ENCODE data around the gene AP5S1. TPM values are rescaled to one million over a fixed set of nuclear protein-coding genes. Genes with fewer than 3 reads are reported as not detected.

The AP5S1 gene
- total and polyA plus RNA-seq, 10 of the 15 experiments (the other 5 are each of a cell fraction or from before 2014, with no cell fraction given), result 3.8 to 13.2 (median 7.8) TPM

GRCh38 chr20:3865887-3866407 lies 45.6 kb downstream of the AP5S1 start:
- 99% methylated on average over 14 of the region's 14 CpGs for WGBS (ENCODE audit: insufficient coverage, insufficient replicate concordance, low lambda C conversion rate, missing lambda C conversion rate)
- ChIA-PET RAD21 (ENCODE audit: unreplicated experiment) (no interaction called here), CTCF (interaction anchor here (1.4 kb wide), 1 partner anchor 112 kb away, joined by 3 read pairs; no protein-coding TSS in a partner anchor), POLR2A (no interaction called here), SMC1A (ENCODE audit: uncharacterized antibody, unreplicated experiment) (no interaction called here)
- no peaks in the 10 kb centered on the region for H3K79me2 ChIP-seq (ENCODE audit: control insufficient read depth, insufficient read depth, low read length)
- H3K27me3 ChIP-seq (replicated peaks in 1 of 2; ENCODE audit: control insufficient read depth in 2 of 2, insufficient read depth in 2 of 2, low read length in 1 of 2), result no peaks in the 10 kb centered on the region
- DNase-seq (ENCODE audit: low read depth, low spot score) (no peak), ATAC-seq (no peak), FAIRE-seq (no peak)
- intact Hi-C loops (cut with micrococcal nuclease; ENCODE audit: unreplicated experiment), result no loop called here
- no peak overlapping the region for H3K27ac ChIP-seq (ENCODE audit: control insufficient read depth, insufficient read depth)
- no peaks in the 10 kb centered on the region; the same call in 1 of the 2 replicates for H3K4me1 ChIP-seq (ENCODE audit: control insufficient read depth, insufficient read depth, low read length)
- in situ Hi-C loops (cut with MboI), result no loop called here
- H3K36me3 ChIP-seq (ENCODE audit: control insufficient read depth in 2 of 2, insufficient read depth in 2 of 2, low read length in 1 of 2), result peaks cover 33 to 36% of the 10 kb centered on the region in 2 experiments
- H3K9me3 ChIP-seq (replicated peaks; ENCODE audit: control insufficient read depth, insufficient read depth, low read length), result peaks cover 1% of the 10 kb centered on the region; the same call in 1 of the 3 replicates
- no peak overlapping the region for H3K4me3 ChIP-seq
- BruUV-seq (replicated peaks), result no TSS peak
- TF ChIP-seq YBX1 (IDR thresholded peaks at IDR 0.05) (no peak), USF2 (IDR thresholded peaks at IDR 0.05; ENCODE audit: borderline replicate concordance, low read depth, low read length) (no peak)
- H3K4me2 ChIP-seq (ENCODE audit: control insufficient read depth, insufficient read depth), result no peak overlapping the region
- no peak overlapping the region for H2AFZ ChIP-seq (ENCODE audit: control insufficient read depth, low read depth, low read length)
- H3K9ac ChIP-seq (ENCODE audit: control insufficient read depth, insufficient read depth, low read length), result no peak overlapping the region
- no peaks in the 10 kb centered on the region for H4K20me1 ChIP-seq (ENCODE audit: control insufficient read depth, insufficient read depth)

- 83% methylated on average over 3 of the region's 3 CpGs for WGBS (ENCODE audit: insufficient coverage, insufficient replicate concordance, low lambda C conversion rate, missing lambda C conversion rate)
- DNase-seq (ENCODE audit: low read depth, low spot score) (no peak), FAIRE-seq (no peak), ATAC-seq (no peak)
- no peaks in the 10 kb centered on the region for H3K27me3 ChIP-seq (replicated peaks in 1 of 2; ENCODE audit: control insufficient read depth in 2 of 2, insufficient read depth in 2 of 2, low read length in 1 of 2)
- no TSS peak for BruUV-seq (replicated peaks)
- no peak overlapping the region for H3K4me2 ChIP-seq (ENCODE audit: control insufficient read depth, insufficient read depth)
- RAD21 ChIA-PET (ENCODE audit: unreplicated experiment), result no interaction called here
- H3K9ac ChIP-seq (ENCODE audit: control insufficient read depth, insufficient read depth, low read length), result no peak overlapping the region
- peaks cover 30 to 33% of the 10 kb centered on the region in 2 experiments for H3K36me3 ChIP-seq (ENCODE audit: control insufficient read depth in 2 of 2, insufficient read depth in 2 of 2, low read length in 1 of 2)
- H4K20me1 ChIP-seq (ENCODE audit: control insufficient read depth, insufficient read depth), result no peaks in the 10 kb centered on the region
- H2AFZ ChIP-seq (ENCODE audit: control insufficient read depth, low read depth, low read length), result no peak overlapping the region
- CTCF ChIA-PET, result interaction anchor here (1.3 to 1.5 kb wide), 3 partner anchors 9 to 113 kb away, joined by 3 to 4 read pairs (median 3); no protein-coding TSS in a partner anchor
- no peak for TF ChIP-seq IRF4 (IDR thresholded peaks at IDR 0.05; ENCODE audit: low read depth, low read length)
- no peak for TF ChIP-seq RB1 (IDR thresholded peaks at IDR 0.05; ENCODE audit: borderline replicate concordance)
- TF ChIP-seq YBX1 (IDR thresholded peaks at IDR 0.05), result no peak
- TF ChIP-seq MTA3 (IDR thresholded peaks at IDR 0.05; ENCODE audit: borderline replicate concordance, low read length), result no peak
- TF ChIP-seq PAX8 (IDR thresholded peaks at IDR 0.05), result no peak
- TF ChIP-seq SP1 (IDR thresholded peaks at IDR 0.05; ENCODE audit: low read depth, low read length), result no peak
- no peak for TF ChIP-seq CHD1 (IDR thresholded peaks at IDR 0.05; ENCODE audit: low read depth, low read length)
- TF ChIP-seq BRCA1 (IDR thresholded peaks at IDR 0.05; ENCODE audit: low read depth, low read length), result no peak
- no peak for TF ChIP-seq GABPA (IDR thresholded peaks at IDR 0.05; ENCODE audit: low read depth)
- SMC1A ChIA-PET (ENCODE audit: uncharacterized antibody, unreplicated experiment), result interaction anchor here (1.1 kb wide), 1 partner anchor 12 kb away, joined by 5 read pairs; no protein-coding TSS in a partner anchor
- POLR2A ChIA-PET, result interaction anchor here (0.6 kb wide), 1 partner anchor 29 kb away, joined by 4 read pairs; no protein-coding TSS in a partner anchor
- no peak overlapping the region for H3K27ac ChIP-seq (ENCODE audit: control insufficient read depth, insufficient read depth)
- no peak overlapping the region for H3K4me3 ChIP-seq
- in situ Hi-C loops (cut with MboI), result no loop called here
- peaks cover under 1% of the 10 kb centered on the region; the same call in 1 of the 3 replicates for H3K9me3 ChIP-seq (replicated peaks; ENCODE audit: control insufficient read depth, insufficient read depth, low read length)
- intact Hi-C loops (cut with micrococcal nuclease; ENCODE audit: unreplicated experiment), result no loop called here
- H3K79me2 ChIP-seq (ENCODE audit: control insufficient read depth, insufficient read depth, low read length), result no peaks in the 10 kb centered on the region
- no peaks in the 10 kb centered on the region; the same call in 1 of the 2 replicates for H3K4me1 ChIP-seq (ENCODE audit: control insufficient read depth, insufficient read depth, low read length)
Measured at GRCh38 chr20:3866464-3866863, 46.1 kb downstream of the AP5S1 start.
